ENCODE results near the gene ZFC3H1. TPM values are rescaled to one million over a fixed set of nuclear protein-coding genes. Genes with fewer than 3 reads are reported as not detected.

The ZFC3H1 gene
- total RNA-seq, 1 experiment from 2014 or later, result 48.7 TPM

- no peaks in the 10 kb centered on the region for H3K9me3 ChIP-seq (ENCODE audit: low read depth, low read length, poor library complexity, severe bottlenecking)
- no peak overlapping the region for H3K27ac ChIP-seq (ENCODE audit: low read depth, low read length, poor library complexity, severe bottlenecking)
- no peak for TF ChIP-seq EZH2 (IDR thresholded peaks at IDR 0.05; ENCODE audit: borderline replicate concordance, low read depth, low read length, poor library complexity, severe bottlenecking)
- no peak for TF ChIP-seq CTCF (conservative IDR thresholded peaks at IDR 0.05; ENCODE audit: low read depth, low read length)
- no peak overlapping the region for H3K4me3 ChIP-seq (ENCODE audit: low read depth, low read length, poor library complexity, severe bottlenecking)
- H3K4me1 ChIP-seq (ENCODE audit: insufficient read depth, low read length, poor library complexity, severe bottlenecking), result no peaks in the 10 kb centered on the region
- no peaks in the 10 kb centered on the region for H3K27me3 ChIP-seq (replicated peaks; ENCODE audit: insufficient read depth, low read depth, low read length, poor library complexity)
- no peak for DNase-seq (ENCODE audit: low spot score)
- no peaks in the 10 kb centered on the region for H3K36me3 ChIP-seq (ENCODE audit: insufficient read depth, low read length, poor library complexity, severe bottlenecking)
- POLR2A ChIA-PET (ENCODE audit: low non-redundant PET), result no interaction called here
- CTCF ChIA-PET, result no interaction called here
- no TSS peak for BruUV-seq (replicated peaks)
- intact Hi-C loops (cut with micrococcal nuclease; ENCODE audit: unreplicated experiment), result no loop called here
Observed at GRCh38 chr12:71599210-71599609, 64.4 kb downstream of the ZFC3H1 start.

- H3K4me3 ChIP-seq (ENCODE audit: low read depth, low read length, poor library complexity, severe bottlenecking), result no peak overlapping the region
- intact Hi-C loops (cut with micrococcal nuclease; ENCODE audit: unreplicated experiment), result no loop called here
- no peaks in the 10 kb centered on the region for H3K4me1 ChIP-seq (ENCODE audit: insufficient read depth, low read length, poor library complexity, severe bottlenecking)
- ChIA-PET POLR2A (ENCODE audit: low non-redundant PET) (no interaction called here), CTCF (no interaction called here)
- no peaks in the 10 kb centered on the region for H3K9me3 ChIP-seq (ENCODE audit: low read depth, low read length, poor library complexity, severe bottlenecking)
- peak; percentile 43 for DNase-seq (ENCODE audit: low spot score)
- H3K27ac ChIP-seq (ENCODE audit: low read depth, low read length, poor library complexity, severe bottlenecking), result no peak overlapping the region
- no peaks in the 10 kb centered on the region for H3K27me3 ChIP-seq (replicated peaks; ENCODE audit: insufficient read depth, low read depth, low read length, poor library complexity)
- no peaks in the 10 kb centered on the region for H3K36me3 ChIP-seq (ENCODE audit: insufficient read depth, low read length, poor library complexity, severe bottlenecking)
- BruUV-seq (replicated peaks), result no TSS peak
- TF ChIP-seq EZH2 (IDR thresholded peaks at IDR 0.05; ENCODE audit: borderline replicate concordance, low read depth, low read length, poor library complexity, severe bottlenecking) (no peak), CTCF (conservative IDR thresholded peaks at IDR 0.05; ENCODE audit: low read depth, low read length) (no peak)
Observed at GRCh38 chr12:71594214-71594948, 69.3 kb downstream of the ZFC3H1 start.

- no peak overlapping the region for H3K27ac ChIP-seq (ENCODE audit: low read depth, low read length, poor library complexity, severe bottlenecking)
- TF ChIP-seq CTCF (conservative IDR thresholded peaks at IDR 0.05; ENCODE audit: low read depth, low read length) (no peak), EZH2 (IDR thresholded peaks at IDR 0.05; ENCODE audit: borderline replicate concordance, low read depth, low read length, poor library complexity, severe bottlenecking) (no peak)
- intact Hi-C loops (cut with micrococcal nuclease; ENCODE audit: unreplicated experiment), result no loop called here
- H3K4me3 ChIP-seq (ENCODE audit: low read depth, low read length, poor library complexity, severe bottlenecking), result no peak overlapping the region
- no peaks in the 10 kb centered on the region for H3K27me3 ChIP-seq (replicated peaks; ENCODE audit: insufficient read depth, low read depth, low read length, poor library complexity)
- no TSS peak for BruUV-seq (replicated peaks)
- no peaks in the 10 kb centered on the region for H3K4me1 ChIP-seq (ENCODE audit: insufficient read depth, low read length, poor library complexity, severe bottlenecking)
- POLR2A ChIA-PET (ENCODE audit: low non-redundant PET), result no interaction called here
- no peak for DNase-seq (ENCODE audit: low spot score)
- CTCF ChIA-PET, result no interaction called here
- no peaks in the 10 kb centered on the region for H3K36me3 ChIP-seq (ENCODE audit: insufficient read depth, low read length, poor library complexity, severe bottlenecking)
- no peaks in the 10 kb centered on the region for H3K9me3 ChIP-seq (ENCODE audit: low read depth, low read length, poor library complexity, severe bottlenecking)
Observed at GRCh38 chr12:71592841-71593240, 70.8 kb downstream of the ZFC3H1 start.
